HCT116 (cell line): Measurements from ENCODE around the gene USP10. TPM values are rescaled to one million over a fixed set of nuclear protein-coding genes. Genes with fewer than 3 reads are reported as not detected.
A peak's percentile ranks its signal among the peaks of the same experiment; 100 is the strongest.

Experiments used
- ATAC-seq: fragments of 200-7000 bp; cut with Tn5 transposase; 2 replicates; pipeline ENCODE4 v1.9.1; 2020; ENCODE audit warnings: mild to moderate bottlenecking, moderate library complexity
- BruUV-seq: library from RNA; stranded (reverse); fragments of 400-500 nt; replicated peaks from 2 replicates; lab custom pipeline; 2021; lab: Mats Ljungman, UMichigan
- CTCF ChIA-PET: fragments of 300-600 bp; sonication (Branson Sonifier 250); formaldehyde crosslinking; loops from one replicate; lab custom pipeline; 2021; ENCODE audit warnings: antibody characterized with exemption; lab: Charles Lee
- POLR2A ChIA-PET: fragments of 300-600, 350-600 bp; sonication (Branson Sonifier 250); formaldehyde crosslinking; loops from one replicate; lab custom pipeline; 2021; ENCODE audit warnings: antibody characterized with exemption; lab: Charles Lee
- RAD21 ChIA-PET, 2 experiments: fragments of 300-600 bp; sonication (Branson Sonifier 250); formaldehyde crosslinking; loops; one replicate each; lab custom pipeline; 2023; ENCODE audit warnings: low total read pairs in 2 of 2; ENCODE audit not compliant: uncharacterized antibody in 2 of 2, unreplicated experiment in 2 of 2, low non-redundant PET in 1 of 2; lab: Charles Lee
- DNase-seq: peaks from one replicate; pipeline ENCODE4 v3.0.0-alpha.2; 2010; ENCODE audit warnings: low read depth, low spot score
- H2AFZ ChIP-seq: fragments of 200-600 bp; shearing (Covaris generic), sonication (generic); 2 replicates; pipeline ENCODE4 v1.6.1; 2017; ENCODE audit warnings: low read depth, mixed run types, mixed read lengths, antibody characterized with exemption, low read length; ENCODE audit not compliant: poor library complexity, severe bottlenecking
- H3K27ac ChIP-seq: 2 replicates; pipeline ENCODE4 v1.5.1; 2012; ENCODE audit warnings: low read depth, low read length
- H3K27me3 ChIP-seq: fragments of 200-600 bp; sonication (generic); 2 replicates; pipeline ENCODE4 v1.6.1; 2016; ENCODE audit warnings: mixed run types, low read length, mixed read lengths; ENCODE audit not compliant: insufficient read depth
- H3K36me3 ChIP-seq, 2 experiments: fragments of 200-500 bp in 1 of 2; fragments of 200-600 bp in 1 of 2; sonication (Bioruptor generic) in 1 of 2; sonication (generic) in 1 of 2; 2 replicates each; pipeline versions ENCODE4 v1.5.1 to v1.6.1; 2014 to 2016; ENCODE audit warnings: low read length in 2 of 2, inconsistent platforms in 1 of 2, mixed read lengths in 1 of 2, mixed run types in 1 of 2; ENCODE audit not compliant: insufficient read depth in 2 of 2, control insufficient read depth in 1 of 2
- H3K4me1 ChIP-seq, 2 experiments: fragments of 200-600 bp in 1 of 2; sonication (generic) in 1 of 2; 2 replicates each; pipeline versions ENCODE4 v1.5.1 to v1.6.1; 2012 to 2017; ENCODE audit warnings: low read length in 2 of 2, inconsistent platforms in 1 of 2, mild to moderate bottlenecking in 1 of 2, mixed read lengths in 1 of 2, mixed run types in 1 of 2, moderate library complexity in 1 of 2; ENCODE audit not compliant: insufficient read depth in 2 of 2, control insufficient read depth in 1 of 2
- H3K4me2 ChIP-seq: fragments of 200-600 bp; sonication (generic); 2 replicates; pipeline ENCODE4 v1.6.1; 2017; ENCODE audit warnings: mixed run types, low read length, mixed read lengths
- H3K4me3 ChIP-seq, 2 experiments: fragments of 200-600 bp in 1 of 2; sonication (generic) in 1 of 2; replicated peaks in 1 of 2; 2 replicates each; pipeline ENCODE4 v1.5.1; 2011 to 2016; ENCODE audit warnings: low read length in 2 of 2, control low read depth in 1 of 2, low read depth in 1 of 2, mild to moderate bottlenecking in 1 of 2, mixed read lengths in 1 of 2, mixed run types in 1 of 2
- H3K79me2 ChIP-seq: fragments of 200-600 bp; sonication (generic); 2 replicates; pipeline ENCODE4 v1.6.1; 2017; ENCODE audit warnings: mild to moderate bottlenecking, mixed run types, low read length, moderate library complexity, mixed read lengths; ENCODE audit not compliant: insufficient read depth
- H3K9ac ChIP-seq: fragments of 200-600 bp; sonication (generic); 2 replicates; pipeline ENCODE4 v1.6.1; 2016; ENCODE audit warnings: low read length, mixed read lengths
- H3K9me2 ChIP-seq: fragments of 200-600 bp; sonication (generic), shearing (Covaris generic); 2 replicates; pipeline ENCODE4 v1.6.1; 2017; ENCODE audit warnings: mixed run types, mild to moderate bottlenecking, moderate library complexity; ENCODE audit not compliant: insufficient read depth
- H3K9me3 ChIP-seq, 2 experiments: fragments of 200-500 bp in 1 of 2; fragments of 200-600 bp in 1 of 2; sonication (Bioruptor generic) in 1 of 2; sonication (generic) in 1 of 2; 2 replicates each; pipeline ENCODE4 v1.6.1; 2014 to 2017; ENCODE audit warnings: low read length in 2 of 2, mixed read lengths in 2 of 2, inconsistent platforms in 1 of 2, low read depth in 1 of 2, mild to moderate bottlenecking in 1 of 2, mixed run types in 1 of 2, moderate library complexity in 1 of 2; ENCODE audit not compliant: control insufficient read depth in 1 of 2, insufficient read depth in 1 of 2
- H4K20me1 ChIP-seq: fragments of 200-600 bp; sonication (generic), shearing (Covaris generic); 2 replicates; pipeline ENCODE4 v1.6.1; 2017; ENCODE audit warnings: mixed run types, mild to moderate bottlenecking, moderate library complexity; ENCODE audit not compliant: insufficient read depth
- CEBPB ChIP-seq: IDR thresholded peaks from 2 replicates; pipeline ENCODE4 v1.6.1; 2012; ENCODE audit warnings: low read depth
- ELF1 ChIP-seq: IDR thresholded peaks from 2 replicates; pipeline ENCODE4 v1.6.1; 2012; ENCODE audit warnings: low read depth, borderline replicate concordance
- EZH2 ChIP-seq: fragments of 200-600 bp; sonication (generic); IDR thresholded peaks from 2 replicates; pipeline ENCODE4 v1.6.1; 2017; ENCODE audit warnings: antibody characterized with exemption, mixed run types
- FOSL1 ChIP-seq: IDR thresholded peaks from 2 replicates; pipeline ENCODE4 v1.6.1; 2012; ENCODE audit warnings: low read depth
- POLR2A ChIP-seq: IDR thresholded peaks from 2 replicates; pipeline ENCODE4 v1.7.0; 2011; ENCODE audit warnings: borderline replicate concordance; ENCODE audit not compliant: insufficient read depth, insufficient read length; ENCODE audit errors: extremely low read depth
- POLR2AphosphoS5 ChIP-seq: IDR thresholded peaks from 2 replicates; pipeline ENCODE4 v1.6.1; 2011; ENCODE audit warnings: mild to moderate bottlenecking, low read depth, low read length, moderate library complexity
- SP1 ChIP-seq: IDR thresholded peaks from 2 replicates; pipeline ENCODE4 v1.6.1; 2012; ENCODE audit warnings: low read depth
- SRF ChIP-seq: IDR thresholded peaks from 2 replicates; pipeline ENCODE4 v1.6.1; 2012; ENCODE audit warnings: low read depth
- intact Hi-C: fragments of 100-400 bp; cut with micrococcal nuclease; formaldehyde crosslinking; loops from 2 replicates; pipeline ENCODE4 v1.10.0; 2022
- total RNA-seq: library from RNA; stranded (reverse); gene quantifications from one replicate; pipeline ENCODE4 v1.2.1, GENCODE V29; 2021; ENCODE audit not compliant: unreplicated experiment

Gene USP10
- total RNA-seq, 1 experiment from 2014 or later: 175 TPM

DNA sequence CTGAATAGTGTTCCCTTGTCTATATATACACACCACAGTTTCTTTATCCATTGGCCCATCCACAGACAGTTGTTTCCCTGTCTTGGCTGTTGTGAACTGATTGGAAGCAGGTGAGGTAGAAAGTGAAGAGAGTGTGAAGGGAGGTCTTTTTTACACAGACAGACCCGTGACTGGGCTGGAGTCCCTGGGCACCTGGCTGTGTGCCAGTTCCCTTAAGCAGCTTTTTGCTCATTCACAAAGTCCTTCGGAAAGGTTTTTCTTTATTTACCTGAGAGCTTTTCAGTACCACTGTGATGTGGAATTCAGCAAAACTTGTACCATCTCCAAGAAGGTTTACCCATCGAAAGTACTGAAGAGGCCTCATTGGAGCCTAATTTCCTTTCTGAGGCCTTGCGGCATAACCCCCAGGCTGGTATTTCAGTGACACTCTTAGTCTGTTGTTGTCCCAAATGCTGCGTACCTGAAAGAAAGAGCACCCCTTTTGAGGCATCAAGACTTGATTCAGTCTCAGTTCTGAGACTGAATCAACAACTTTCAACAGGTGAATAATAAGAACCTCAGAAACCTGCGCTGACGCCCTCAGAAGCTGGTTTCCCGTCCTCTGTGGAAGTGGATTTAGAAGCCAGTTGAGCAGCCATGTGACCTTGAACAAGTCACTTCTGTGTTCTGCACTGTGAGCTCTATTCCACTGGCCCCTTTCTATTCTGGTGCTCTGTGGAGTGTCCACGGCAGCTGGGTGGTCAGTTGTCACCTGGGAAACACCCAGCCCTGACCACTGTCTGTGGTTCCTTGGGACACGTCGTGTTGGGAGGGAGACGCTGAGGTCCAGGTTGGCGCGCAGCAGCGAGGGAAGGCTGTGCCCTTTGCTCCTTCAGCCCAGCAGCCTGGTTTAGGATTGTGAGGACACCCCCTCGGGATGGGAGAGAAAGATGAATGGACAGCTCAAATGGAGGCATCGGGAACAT, 66.1 kb downstream of the USP10 start:
- RAD21 ChIA-PET: no interaction called here
- Histone ChIP-seq H3K9me2 (no peaks in the 10 kb centered on the region), H3K79me2 (peaks cover 81% of the 10 kb centered on the region), H4K20me1 (peaks cover 10% of the 10 kb centered on the region; the same call in 1 of the 2 replicates), H3K4me1 (no peaks in the 10 kb centered on the region), H3K4me3 (no peak overlapping the region), H3K36me3 (peaks cover 70 to 73% of the 10 kb centered on the region in 2 experiments), H3K9ac (no peak overlapping the region), H3K4me2 (no peak overlapping the region), H3K27me3 (no peaks in the 10 kb centered on the region), H2AFZ (no peak overlapping the region), H3K27ac (no peak overlapping the region), H3K9me3 (no peaks in the 10 kb centered on the region)
- TF ChIP-seq SP1: no peak
- TF ChIP-seq SRF: no peak
- TF ChIP-seq POLR2AphosphoS5: no peak
- TF ChIP-seq EZH2: no peak
- no peak for TF ChIP-seq CEBPB
- TF ChIP-seq POLR2A: no peak
- TF ChIP-seq ELF1: no peak
- CTCF ChIA-PET: interaction anchor here (0.7 kb wide), 1 partner anchor 9 kb away, joined by 3 read pairs; no protein-coding TSS in a partner anchor
- intact Hi-C loops: no loop called here
- POLR2A ChIA-PET: no interaction called here
- BruUV-seq: no TSS peak
- DNase-seq (no peak), ATAC-seq (no peak)

DNA sequence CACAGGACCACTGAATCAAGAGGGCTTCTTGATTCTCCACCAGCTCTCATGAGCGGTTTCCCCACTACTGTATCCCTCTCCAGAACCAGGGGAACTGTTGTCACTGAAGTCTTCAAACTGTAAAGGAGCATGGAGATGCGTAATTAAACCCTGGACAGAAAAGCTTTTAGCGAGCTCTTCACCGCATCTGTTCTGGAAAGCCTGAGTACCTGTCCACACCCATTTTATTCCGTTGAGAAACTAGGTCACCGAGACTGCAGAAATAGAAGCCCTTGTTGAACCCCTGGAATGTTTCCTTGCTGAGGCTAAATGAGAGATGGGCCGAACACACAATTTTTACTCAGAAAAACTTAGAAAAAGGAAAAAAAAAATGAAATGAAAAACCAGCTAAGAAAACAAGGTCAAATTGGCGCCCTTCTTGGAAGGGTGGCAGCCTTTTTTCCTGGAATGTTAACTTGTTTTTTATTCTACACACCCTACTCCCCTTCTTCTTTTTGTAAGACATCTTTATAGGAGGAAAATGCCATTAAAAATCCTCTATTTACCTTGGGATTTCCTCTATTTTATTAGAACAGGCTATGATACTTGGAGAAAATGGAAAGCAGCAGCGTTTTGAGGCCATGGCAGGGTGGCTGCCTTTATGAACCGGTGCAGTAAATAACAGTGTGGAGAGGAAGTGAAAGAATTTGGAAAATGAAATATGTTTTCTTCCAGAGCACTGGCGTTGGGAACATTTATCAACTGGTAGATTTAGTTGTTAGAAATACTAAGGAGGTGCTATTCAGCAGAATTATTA, 67.4 kb downstream of the USP10 start:
- ATAC-seq (no peak), DNase-seq (no peak)
- Histone ChIP-seq H3K4me2 (no peak overlapping the region), H3K9ac (no peak overlapping the region), H3K9me2 (no peaks in the 10 kb centered on the region), H3K27me3 (no peaks in the 10 kb centered on the region), H3K36me3 (peaks cover 60 to 65% of the 10 kb centered on the region in 2 experiments), H3K27ac (no peak overlapping the region), H4K20me1 (peaks cover 10% of the 10 kb centered on the region; the same call in 1 of the 2 replicates), H3K9me3 (no peaks in the 10 kb centered on the region), H3K4me1 (no peaks in the 10 kb centered on the region), H2AFZ (no peak overlapping the region), H3K79me2 (peaks cover 81% of the 10 kb centered on the region), H3K4me3 (no peak overlapping the region)
- CTCF ChIA-PET: interaction anchor here (0.6 to 2.0 kb wide), 3 partner anchors 8 to 29 kb away, joined by 3 to 7 read pairs (median 3); no protein-coding TSS in a partner anchor
- POLR2A ChIA-PET: no interaction called here
- RAD21 ChIA-PET: no interaction called here
- intact Hi-C loops: no loop called here
- BruUV-seq: no TSS peak
- TF ChIP-seq FOSL1: 0 out of 2 replicates have a peak, but pooled peaks have one; percentile 8
- no peak for TF ChIP-seq POLR2AphosphoS5
